ENCODE measurements around the gene SVOPL.
"Not testable (repeated sequence)": the region's sequence is repeated elsewhere in the genome, so short reads cannot be mapped to it uniquely, and the experiment has no call there.

Gene SVOPL

DNA sequence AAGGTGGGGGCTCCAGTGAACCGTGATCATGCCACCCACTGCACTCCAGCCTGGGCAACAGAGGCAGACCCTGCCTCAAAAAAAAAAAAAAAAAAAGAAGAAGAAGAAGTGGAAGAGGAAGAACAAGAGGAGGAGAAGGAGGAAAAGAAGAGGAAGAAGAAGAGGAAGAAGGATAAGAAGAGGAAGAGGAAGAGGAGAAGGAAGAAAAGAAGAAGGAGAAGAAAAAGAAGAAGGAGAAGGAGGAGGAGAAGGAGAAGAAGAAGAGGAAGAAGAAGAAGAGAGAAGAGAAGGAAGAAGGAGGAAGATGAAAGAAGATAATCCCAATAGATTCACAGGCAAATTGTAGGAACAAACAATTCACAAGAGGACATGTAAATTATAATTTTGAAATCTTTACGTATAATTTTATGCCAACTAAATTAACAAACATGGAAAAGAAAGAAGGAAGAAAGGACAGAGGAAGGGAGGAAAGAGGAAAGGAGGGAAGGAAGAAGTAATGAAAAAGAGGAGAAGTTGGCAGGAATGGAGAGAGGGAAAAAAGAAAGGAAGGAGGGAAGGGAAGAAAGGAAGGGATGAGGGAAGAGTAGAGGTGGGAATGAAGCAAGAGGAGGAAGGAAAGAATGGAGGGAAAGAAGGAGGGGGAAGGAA lies 3.5 kb downstream of the SVOPL start:
- Histone ChIP-seq H3K9ac (ENCODE audit: low read depth, low read length) (no peak overlapping the region), H3K4me2 (ENCODE audit: low read length) (no peak overlapping the region), H3K27me3 (ENCODE audit: control insufficient read depth, insufficient read depth, low read length) (no peaks in the 10 kb centered on the region), H3K36me3 (ENCODE audit: insufficient read depth, low read length) (no peaks in the 10 kb centered on the region), H3K4me3 (ENCODE audit: low read length) (no peak overlapping the region), H3K4me1 (ENCODE audit: control insufficient read depth, insufficient read depth, low read length) (no peaks in the 10 kb centered on the region), H3K9me3 (replicated peaks; ENCODE audit: low read length) (no peaks in the 10 kb centered on the region)

DNA sequence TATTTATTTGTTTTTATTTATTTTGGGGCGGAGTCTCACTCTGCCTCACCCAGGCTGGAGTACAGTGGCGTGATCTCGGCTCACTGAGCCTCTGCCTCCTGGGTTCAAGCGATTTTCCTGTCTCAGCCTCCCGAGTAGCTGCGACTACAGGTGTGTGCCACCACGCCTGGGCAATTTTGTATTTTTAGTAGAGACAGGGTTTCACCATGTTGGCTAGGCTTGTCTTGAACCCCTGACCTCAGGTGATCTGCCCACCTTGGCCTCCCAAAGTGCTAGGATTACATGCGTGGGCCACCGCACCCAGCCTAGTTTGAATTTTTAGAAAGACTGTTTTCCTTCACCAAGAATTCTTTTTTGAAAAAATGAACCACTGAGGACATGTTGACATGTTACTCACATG lies 5.4 kb downstream of the SVOPL start:
- H3K4me1 ChIP-seq (ENCODE audit: control insufficient read depth, insufficient read depth, low read length); H3K36me3 ChIP-seq (ENCODE audit: insufficient read depth, low read length); H3K4me3 ChIP-seq (ENCODE audit: low read length); H3K27me3 ChIP-seq (ENCODE audit: control insufficient read depth, insufficient read depth, low read length); H3K9ac ChIP-seq (ENCODE audit: low read depth, low read length); H3K9me3 ChIP-seq (replicated peaks; ENCODE audit: low read length); H3K4me2 ChIP-seq (ENCODE audit: low read length): not testable (repeated sequence)

DNA sequence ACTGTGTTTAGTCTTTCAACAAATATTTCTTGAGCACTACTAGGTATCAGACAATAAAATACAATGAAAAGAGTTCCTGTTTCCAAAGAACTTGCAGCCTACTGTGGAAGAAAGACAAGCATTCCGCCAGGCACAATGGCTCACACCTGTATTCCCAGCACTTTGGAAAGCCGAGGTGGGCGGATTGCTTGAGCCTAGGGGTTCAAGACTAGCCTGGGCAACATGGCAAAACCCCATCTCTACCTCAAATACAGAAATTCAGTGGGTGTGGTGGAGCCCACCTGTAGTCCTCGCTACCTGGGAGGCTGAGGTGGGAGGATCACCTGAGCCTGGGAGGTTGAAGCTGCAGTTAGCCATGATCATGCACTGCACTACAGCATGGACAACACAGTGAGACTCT lies 6.1 kb downstream of the SVOPL start:
- Histone ChIP-seq H3K9me3 (replicated peaks; ENCODE audit: low read length) (no peaks in the 10 kb centered on the region), H3K9ac (ENCODE audit: low read depth, low read length) (no peak overlapping the region)

DNA sequence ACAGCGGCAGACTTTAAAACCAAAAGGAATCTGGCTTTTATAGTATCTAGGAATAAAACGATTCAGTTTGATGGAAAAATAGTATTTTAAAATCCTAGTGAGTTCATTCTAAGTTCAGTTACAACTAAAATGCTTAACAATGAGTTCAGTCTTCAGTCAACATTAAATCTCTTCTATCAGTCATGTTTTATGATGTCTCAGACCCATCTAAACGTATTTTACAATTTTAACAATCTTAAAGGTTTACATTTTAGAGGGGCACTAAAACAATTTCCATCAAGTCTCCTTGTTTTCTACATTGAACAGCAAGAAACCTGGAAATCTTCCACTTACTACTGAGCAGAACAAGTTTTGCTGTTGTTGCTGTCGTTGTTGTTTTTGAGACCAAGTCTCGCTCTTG lies 10.0 kb downstream of the SVOPL start:
- H3K9ac ChIP-seq (ENCODE audit: low read depth, low read length) = no peak overlapping the region
- H3K36me3 ChIP-seq (ENCODE audit: insufficient read depth, low read length) = no peaks in the 10 kb centered on the region
- no peak overlapping the region for H3K4me3 ChIP-seq (ENCODE audit: low read length)
- no peaks in the 10 kb centered on the region for H3K9me3 ChIP-seq (replicated peaks; ENCODE audit: low read length)
- no peaks in the 10 kb centered on the region for H3K4me1 ChIP-seq (ENCODE audit: control insufficient read depth, insufficient read depth, low read length)
- no peak overlapping the region for H3K4me2 ChIP-seq (ENCODE audit: low read length)
- no peaks in the 10 kb centered on the region for H3K27me3 ChIP-seq (ENCODE audit: control insufficient read depth, insufficient read depth, low read length)

More for the DNA sequence above, 6.1 kb downstream of the SVOPL start:
- Histone ChIP-seq H3K36me3 (ENCODE audit: insufficient read depth, low read length) (no peaks in the 10 kb centered on the region), H3K4me2 (ENCODE audit: low read length) (no peak overlapping the region), H3K27me3 (ENCODE audit: control insufficient read depth, insufficient read depth, low read length) (no peaks in the 10 kb centered on the region), H3K4me1 (ENCODE audit: control insufficient read depth, insufficient read depth, low read length) (no peaks in the 10 kb centered on the region), H3K4me3 (ENCODE audit: low read length) (no peak overlapping the region)

DNA sequence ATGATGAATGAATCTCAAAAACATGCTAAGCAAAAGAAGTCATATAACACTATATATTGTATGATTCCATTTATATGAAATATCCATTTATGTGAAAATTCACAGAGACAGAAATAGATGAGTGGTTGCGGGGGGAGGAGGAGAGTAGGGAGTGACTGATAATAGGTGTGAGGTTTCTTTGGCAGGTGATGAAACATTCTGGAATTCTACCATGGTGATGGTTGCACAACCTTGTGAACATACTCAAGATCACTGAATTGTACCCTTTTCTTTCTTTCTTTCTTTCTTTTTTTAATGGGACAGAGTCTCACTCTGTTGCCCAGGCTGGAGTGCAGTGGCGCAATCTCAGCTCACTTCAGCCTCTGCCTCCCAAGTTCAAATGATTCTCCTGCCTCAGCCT lies 10.7 kb downstream of the SVOPL start:
- Histone ChIP-seq H3K4me2 (ENCODE audit: low read length) (no peak overlapping the region), H3K4me1 (ENCODE audit: control insufficient read depth, insufficient read depth, low read length) (no peaks in the 10 kb centered on the region), H3K9me3 (replicated peaks; ENCODE audit: low read length) (no peaks in the 10 kb centered on the region), H3K27me3 (ENCODE audit: control insufficient read depth, insufficient read depth, low read length) (no peaks in the 10 kb centered on the region), H3K4me3 (ENCODE audit: low read length) (no peak overlapping the region), H3K9ac (ENCODE audit: low read depth, low read length) (no peak overlapping the region), H3K36me3 (ENCODE audit: insufficient read depth, low read length) (no peaks in the 10 kb centered on the region)

DNA sequence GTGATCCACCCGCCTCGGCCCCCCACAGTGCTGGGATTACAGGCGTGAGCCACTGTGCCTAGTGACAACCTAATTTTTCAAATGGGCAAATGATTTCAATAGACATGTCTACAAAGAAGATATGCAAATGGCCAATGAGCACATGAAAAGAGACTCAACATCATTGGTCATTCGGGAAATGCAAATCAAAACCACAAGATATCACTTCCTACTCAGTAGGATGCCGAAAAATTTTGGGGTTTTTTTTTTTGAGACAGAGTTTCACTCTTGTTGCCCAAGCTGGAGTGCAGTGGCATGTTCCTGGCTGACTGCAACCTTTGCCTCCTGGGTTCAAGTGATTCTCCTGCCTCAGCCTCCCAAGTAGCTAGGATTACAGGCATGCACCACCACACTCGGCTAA lies 13.1 kb downstream of the SVOPL start:
- H3K9me3 ChIP-seq (replicated peaks; ENCODE audit: low read length); H3K27me3 ChIP-seq (ENCODE audit: control insufficient read depth, insufficient read depth, low read length); H3K4me3 ChIP-seq (ENCODE audit: low read length); H3K36me3 ChIP-seq (ENCODE audit: insufficient read depth, low read length); H3K4me2 ChIP-seq (ENCODE audit: low read length); H3K4me1 ChIP-seq (ENCODE audit: control insufficient read depth, insufficient read depth, low read length); H3K9ac ChIP-seq (ENCODE audit: low read depth, low read length): not testable (repeated sequence)

DNA sequence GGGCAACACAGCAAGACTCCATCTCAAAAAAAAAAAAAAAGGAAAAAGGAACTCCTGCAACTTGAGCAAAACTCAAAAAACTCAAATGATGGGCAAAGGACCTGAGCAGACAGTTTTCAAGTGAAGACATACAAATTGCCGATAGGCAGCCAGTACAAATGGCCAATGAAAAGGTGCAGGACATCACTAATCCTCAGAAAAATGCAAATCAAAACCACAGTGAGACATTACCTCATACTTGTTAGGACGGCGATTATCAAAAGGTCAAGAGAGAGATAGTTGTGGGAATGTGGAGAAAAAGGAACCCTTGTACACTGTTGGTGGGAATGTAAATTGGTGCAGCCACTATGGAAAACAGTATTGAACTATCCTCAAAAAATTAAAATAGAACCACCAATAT lies 16.8 kb downstream of the SVOPL start:
- no peaks in the 10 kb centered on the region for H3K36me3 ChIP-seq (ENCODE audit: insufficient read depth, low read length)
- H3K4me2 ChIP-seq (ENCODE audit: low read length) = no peak overlapping the region
- H3K9ac ChIP-seq (ENCODE audit: low read depth, low read length) = no peak overlapping the region
- H3K4me3 ChIP-seq (ENCODE audit: low read length) = no peak overlapping the region
- peaks cover 3% of the 10 kb centered on the region for H3K9me3 ChIP-seq (replicated peaks; ENCODE audit: low read length)
- H3K4me1 ChIP-seq (ENCODE audit: control insufficient read depth, insufficient read depth, low read length) = no peaks in the 10 kb centered on the region
- H3K27me3 ChIP-seq (ENCODE audit: control insufficient read depth, insufficient read depth, low read length) = no peaks in the 10 kb centered on the region

DNA sequence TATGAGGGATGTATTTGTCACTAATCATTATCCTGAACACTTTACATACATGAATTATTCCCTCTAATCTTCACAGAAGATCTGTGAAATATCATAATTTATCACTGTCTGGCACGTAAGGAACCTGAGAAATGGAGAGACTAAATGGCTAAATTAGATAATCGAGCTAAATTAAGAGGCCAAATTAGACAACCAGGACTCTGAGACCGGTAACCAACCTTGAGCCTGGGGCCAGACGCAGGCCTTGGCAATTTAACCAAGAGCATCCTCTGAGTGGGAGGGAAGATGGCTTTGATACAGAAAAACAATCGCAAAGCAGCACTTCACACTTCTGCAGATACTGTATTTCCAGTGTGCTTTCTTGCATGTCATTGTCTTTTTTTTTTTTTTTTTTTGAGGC lies 21.4 kb downstream of the SVOPL start:
- no peak overlapping the region for H3K4me3 ChIP-seq (ENCODE audit: low read length)
- peaks cover 3% of the 10 kb centered on the region for H3K9me3 ChIP-seq (replicated peaks; ENCODE audit: low read length)
- H3K4me1 ChIP-seq (ENCODE audit: control insufficient read depth, insufficient read depth, low read length) = no peaks in the 10 kb centered on the region
- H3K9ac ChIP-seq (ENCODE audit: low read depth, low read length) = no peak overlapping the region
- H3K27me3 ChIP-seq (ENCODE audit: control insufficient read depth, insufficient read depth, low read length) = no peaks in the 10 kb centered on the region
- H3K4me2 ChIP-seq (ENCODE audit: low read length) = no peak overlapping the region
- H3K36me3 ChIP-seq (ENCODE audit: insufficient read depth, low read length) = no peaks in the 10 kb centered on the region

DNA sequence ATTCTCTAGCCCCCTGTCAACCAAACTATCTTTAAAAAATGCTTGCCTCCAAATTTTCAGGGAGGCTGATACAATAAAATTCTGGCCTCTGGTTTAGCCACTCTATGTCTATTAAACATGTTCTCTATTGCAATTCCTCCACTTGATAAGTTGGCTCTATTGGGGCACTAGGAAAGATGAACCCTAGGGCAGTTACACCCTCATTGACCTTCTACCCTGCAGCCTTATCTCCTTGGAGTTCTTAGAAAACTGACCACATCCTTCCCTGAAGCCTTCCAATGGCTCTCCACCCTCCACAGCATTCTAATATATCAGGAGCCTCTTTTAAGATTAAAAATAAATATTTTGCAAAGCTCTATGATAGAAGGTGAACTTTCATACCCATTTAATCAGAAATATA lies 30.6 kb downstream of the SVOPL start:
- no peaks in the 10 kb centered on the region for H3K4me1 ChIP-seq (ENCODE audit: control insufficient read depth, insufficient read depth, low read length)
- no peak overlapping the region for H3K4me3 ChIP-seq (ENCODE audit: low read length)
- H3K36me3 ChIP-seq (ENCODE audit: insufficient read depth, low read length) = no peaks in the 10 kb centered on the region
- H3K4me2 ChIP-seq (ENCODE audit: low read length) = no peak overlapping the region
- H3K9me3 ChIP-seq (replicated peaks; ENCODE audit: low read length) = no peaks in the 10 kb centered on the region
- H3K27me3 ChIP-seq (ENCODE audit: control insufficient read depth, insufficient read depth, low read length) = no peaks in the 10 kb centered on the region
- no peak overlapping the region for H3K9ac ChIP-seq (ENCODE audit: low read depth, low read length)

DNA sequence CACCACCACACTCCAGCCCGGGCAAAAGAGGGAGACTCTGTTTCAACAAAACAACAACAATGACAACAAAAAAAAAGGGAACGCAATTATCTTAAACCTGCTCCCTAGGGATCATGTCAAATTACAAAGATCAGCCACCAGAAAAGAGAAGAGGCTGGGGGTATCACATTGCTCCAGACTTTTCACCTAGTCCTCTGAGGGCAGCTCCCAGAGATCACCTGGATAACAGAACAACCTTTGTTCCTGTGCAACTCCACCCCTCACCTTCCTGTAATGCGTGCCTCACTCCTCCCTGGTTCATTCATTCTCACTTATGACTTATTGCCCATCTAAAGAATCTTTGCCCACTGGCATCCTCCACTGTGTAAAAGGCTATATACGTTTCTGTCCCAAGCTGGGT lies 31.8 kb downstream of the SVOPL start:
- Histone ChIP-seq H3K27me3 (ENCODE audit: control insufficient read depth, insufficient read depth, low read length) (no peaks in the 10 kb centered on the region), H3K9ac (ENCODE audit: low read depth, low read length) (no peak overlapping the region), H3K4me2 (ENCODE audit: low read length) (no peak overlapping the region), H3K36me3 (ENCODE audit: insufficient read depth, low read length) (no peaks in the 10 kb centered on the region), H3K9me3 (replicated peaks; ENCODE audit: low read length) (no peaks in the 10 kb centered on the region), H3K4me1 (ENCODE audit: control insufficient read depth, insufficient read depth, low read length) (no peaks in the 10 kb centered on the region), H3K4me3 (ENCODE audit: low read length) (no peak overlapping the region)

DNA sequence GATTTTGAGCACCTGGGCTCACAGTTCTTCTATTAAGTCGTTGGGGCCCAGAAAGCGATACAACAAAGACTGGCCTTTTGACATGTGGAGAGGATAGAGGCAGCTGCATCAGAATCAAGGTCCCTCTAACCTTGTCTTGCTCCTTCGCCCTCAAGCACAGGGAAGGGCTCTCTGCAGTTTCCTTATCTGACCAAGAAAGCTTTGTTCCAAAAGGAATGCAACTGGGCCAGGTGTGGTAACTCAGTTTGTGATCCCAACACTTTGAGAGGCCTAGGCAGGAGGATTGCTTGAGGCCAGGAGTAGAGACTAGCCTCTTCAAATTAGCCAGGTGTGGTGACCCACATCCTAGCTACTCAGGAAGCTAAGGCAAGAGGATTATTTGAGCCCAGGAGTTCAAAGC lies 32.2 kb downstream of the SVOPL start:
- Histone ChIP-seq H3K9me3 (replicated peaks; ENCODE audit: low read length) (no peaks in the 10 kb centered on the region), H3K4me1 (ENCODE audit: control insufficient read depth, insufficient read depth, low read length) (no peaks in the 10 kb centered on the region), H3K27me3 (ENCODE audit: control insufficient read depth, insufficient read depth, low read length) (no peaks in the 10 kb centered on the region), H3K4me2 (ENCODE audit: low read length) (no peak overlapping the region), H3K9ac (ENCODE audit: low read depth, low read length) (no peak overlapping the region), H3K36me3 (ENCODE audit: insufficient read depth, low read length) (no peaks in the 10 kb centered on the region), H3K4me3 (ENCODE audit: low read length) (no peak overlapping the region)

DNA sequence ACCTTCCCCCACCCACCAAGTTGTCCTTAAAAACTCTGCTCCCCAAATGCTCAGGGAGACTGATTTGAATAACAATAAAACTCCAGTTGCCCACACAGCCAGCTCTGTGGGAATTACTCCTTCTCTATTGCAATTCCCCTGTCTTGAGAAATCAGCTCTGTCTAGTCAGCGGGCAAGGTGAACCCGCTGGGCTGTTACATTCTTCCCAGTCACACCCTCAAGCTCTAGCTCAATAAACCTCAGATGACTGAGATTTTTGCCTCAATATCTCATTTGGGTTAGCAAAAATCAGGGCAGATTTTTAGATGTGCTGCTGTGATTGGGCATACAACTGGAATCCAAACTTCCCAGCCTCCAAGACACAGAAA lies 32.9 kb downstream of the SVOPL start:
- H3K9ac ChIP-seq (ENCODE audit: low read depth, low read length) = no peak overlapping the region
- H3K4me1 ChIP-seq (ENCODE audit: control insufficient read depth, insufficient read depth, low read length) = no peaks in the 10 kb centered on the region
- no peaks in the 10 kb centered on the region for H3K36me3 ChIP-seq (ENCODE audit: insufficient read depth, low read length)
- H3K27me3 ChIP-seq (ENCODE audit: control insufficient read depth, insufficient read depth, low read length) = peaks cover under 1% of the 10 kb centered on the region
- H3K9me3 ChIP-seq (replicated peaks; ENCODE audit: low read length) = no peaks in the 10 kb centered on the region
- no peak overlapping the region for H3K4me3 ChIP-seq (ENCODE audit: low read length)
- no peak overlapping the region for H3K4me2 ChIP-seq (ENCODE audit: low read length)

Data from skeletal muscle satellite cell (primary cell).